GM18867 (cell line): ENCODE data around the gene ZNF784.

Source experiments
- ATAC-seq: cut with Tn5 transposase; IDR thresholded peaks from one replicate; pipeline ENCODE4 v1.9.1; 2021; ENCODE audit warnings: mild to moderate bottlenecking, moderate library complexity; ENCODE audit not compliant: unreplicated experiment

ZNF784 gene

GRCh38 chr19:55603581-55604292 lies 20.6 kb downstream of the ZNF784 start:
- no peak for ATAC-seq

- no peak for ATAC-seq
Observed at GRCh38 chr19:55603115-55603514, 21.3 kb downstream of the ZNF784 start.

GRCh38 chr19:55602104-55603001 lies 22.0 kb downstream of the ZNF784 start:
- no peak for ATAC-seq

- no peak for ATAC-seq
Observed at GRCh38 chr19:55601084-55601483, 23.3 kb downstream of the ZNF784 start.

GRCh38 chr19:55600662-55601028 lies 23.7 kb downstream of the ZNF784 start:
- ATAC-seq = no peak

GRCh38 chr19:55599842-55600661 lies 24.3 kb downstream of the ZNF784 start, which contains the start of gene ZNF524:
Gene ZNF524 (plus strand): TSS chr19:55600288. CDS start chr19:55602113, 1,825 bp downstream.
- peak; percentile 42 for ATAC-seq

GRCh38 chr19:55599468-55599841 lies 24.9 kb downstream of the ZNF784 start, which contains the start of gene FIZ1:
Gene FIZ1 (minus strand): TSS chr19:55599517. CDS start chr19:55597865, 1,652 bp downstream.
- peak; percentile 61 for ATAC-seq

GRCh38 chr19:55598719-55599467 lies 25.5 kb downstream of the ZNF784 start:
- ATAC-seq = peak; percentile 49

GRCh38 chr19:55598034-55598433 lies 26.3 kb downstream of the ZNF784 start:
- no peak for ATAC-seq

GRCh38 chr19:55597501-55597921 lies 26.9 kb downstream of the ZNF784 start:
- no peak for ATAC-seq

GRCh38 chr19:55596304-55596703 lies 28.1 kb downstream of the ZNF784 start:
- no peak for ATAC-seq

GRCh38 chr19:55594996-55595545 lies 29.3 kb downstream of the ZNF784 start:
- ATAC-seq = no peak

GRCh38 chr19:55593096-55593772 lies 31.1 kb downstream of the ZNF784 start:
- no peak for ATAC-seq

- ATAC-seq = no peak
Observed at GRCh38 chr19:55592391-55593090, 31.8 kb downstream of the ZNF784 start.

GRCh38 chr19:55591555-55591954 lies 32.8 kb downstream of the ZNF784 start:
- ATAC-seq = no peak

GRCh38 chr19:55590617-55591016 lies 33.7 kb downstream of the ZNF784 start:
- no peak for ATAC-seq

- no peak for ATAC-seq
Observed at GRCh38 chr19:55590109-55590508, 34.3 kb downstream of the ZNF784 start.

- no peak for ATAC-seq
Observed at GRCh38 chr19:55588738-55589137, 35.6 kb downstream of the ZNF784 start.
